ENCODE results near the gene KCNAB3.

The KCNAB3 gene

DNA sequence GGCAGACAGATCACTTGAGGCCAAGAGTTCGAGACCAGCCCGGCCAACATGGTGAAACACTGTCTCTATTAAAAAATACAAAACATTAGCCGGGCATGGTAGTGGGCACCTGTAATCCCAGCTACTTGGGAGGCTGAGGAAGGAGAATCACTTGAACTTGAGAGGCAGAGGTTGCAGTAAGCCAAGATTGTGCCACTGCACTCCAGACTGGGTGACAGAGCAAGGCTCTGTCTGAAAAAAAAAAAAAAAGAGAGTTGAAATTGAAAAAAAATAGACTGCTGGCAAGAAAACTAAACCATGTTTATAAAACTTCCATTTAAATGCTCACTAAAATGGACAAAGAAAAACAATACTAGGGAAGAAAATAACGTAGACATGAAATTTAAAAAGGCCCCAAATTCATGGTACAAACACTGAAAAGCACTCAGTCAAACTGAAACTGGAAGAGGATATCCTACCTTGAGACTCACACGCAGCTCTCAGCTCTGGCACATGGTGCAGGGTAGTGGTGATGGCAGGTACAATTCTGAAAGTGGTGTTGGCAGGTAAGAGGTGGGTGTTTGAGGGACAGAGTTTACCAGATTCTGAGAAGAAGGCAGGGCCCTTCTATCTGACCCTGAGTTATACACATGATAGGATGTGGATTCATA lies 21.6 kb upstream of the KCNAB3 start:
- no peaks in the 10 kb centered on the region for H3K9me3 Mint-ChIP-seq (ENCODE audit: low read depth)
- H3K27me3 Mint-ChIP-seq: no peaks in the 10 kb centered on the region
- H3K27ac Mint-ChIP-seq: peak overlapping the region; percentile 85
- H3K4me1 Mint-ChIP-seq (ENCODE audit: low read depth): peaks cover 13% of the 10 kb centered on the region
- peaks cover 13% of the 10 kb centered on the region for H3K36me3 Mint-ChIP-seq
- H3K4me3 Mint-ChIP-seq: peak overlapping the region; percentile 36

DNA sequence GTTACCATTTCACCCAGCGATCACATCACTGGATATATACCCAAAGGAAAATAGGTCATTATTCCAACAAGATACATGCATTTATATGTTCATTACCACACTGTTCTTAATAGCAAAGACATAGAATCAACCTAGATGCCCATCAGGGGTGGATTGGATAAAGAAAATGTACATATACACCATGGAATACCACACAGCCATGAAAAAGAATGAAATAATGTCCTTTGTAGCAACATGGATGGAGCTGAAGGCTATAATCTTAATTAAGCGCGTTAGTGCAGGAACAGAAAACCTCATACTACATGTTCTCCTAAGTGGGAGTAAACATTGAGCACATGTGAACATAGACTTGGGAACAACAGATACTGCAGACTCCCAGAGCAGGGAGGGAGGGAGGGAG lies 20.9 kb upstream of the KCNAB3 start:
- H3K4me3 Mint-ChIP-seq: no peak overlapping the region
- peak overlapping the region; percentile 34 for H3K27ac Mint-ChIP-seq

DNA sequence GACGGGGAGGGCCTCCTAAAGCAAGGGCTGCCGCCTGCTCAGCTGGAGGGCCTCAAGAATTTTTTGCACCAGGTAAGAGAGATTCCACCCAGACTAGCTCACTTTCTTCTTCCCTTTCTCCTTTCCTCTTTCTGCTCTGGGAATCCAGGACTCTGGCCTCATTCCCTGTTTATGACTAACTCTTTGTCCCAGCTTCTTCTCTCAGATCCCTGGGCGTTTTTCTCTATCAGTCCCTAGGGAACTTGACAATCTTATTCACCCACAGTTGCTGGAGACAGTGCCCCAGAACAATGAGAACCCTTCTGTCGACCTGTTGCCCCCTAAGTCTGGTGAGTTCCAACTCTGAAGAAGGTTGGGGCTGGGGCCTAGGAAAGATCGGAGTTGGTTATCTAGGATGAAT lies 18.0 kb upstream of the KCNAB3 start:
- H3K9me3 Mint-ChIP-seq (ENCODE audit: low read depth): no peaks in the 10 kb centered on the region

More for the DNA sequence above, 20.9 kb upstream of the KCNAB3 start:
- H3K27me3 Mint-ChIP-seq: no peaks in the 10 kb centered on the region
- peaks cover 14% of the 10 kb centered on the region for H3K36me3 Mint-ChIP-seq
- peaks cover 13% of the 10 kb centered on the region for H3K4me1 Mint-ChIP-seq (ENCODE audit: low read depth)
- no peaks in the 10 kb centered on the region for H3K9me3 Mint-ChIP-seq (ENCODE audit: low read depth)

DNA sequence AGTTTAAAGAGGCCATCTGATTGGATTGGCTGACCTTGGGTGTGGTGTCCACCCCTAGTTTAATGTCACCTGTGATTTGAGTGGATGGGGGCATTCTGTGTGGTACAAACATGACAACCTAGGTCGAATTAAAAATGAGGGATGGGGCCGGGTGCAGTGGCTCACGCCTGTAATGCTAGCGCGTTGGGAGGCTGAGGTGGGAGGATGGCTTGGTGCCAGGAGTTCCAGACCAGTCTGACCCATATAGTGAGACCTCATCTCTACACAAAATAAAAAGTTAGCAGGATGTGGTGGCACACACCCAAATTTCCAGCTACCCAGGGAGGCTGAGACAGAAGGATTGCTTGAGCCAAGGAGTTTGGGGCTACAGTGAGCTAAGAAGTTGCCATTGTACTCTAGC lies 16.8 kb upstream of the KCNAB3 start:
- Mint-ChIP-seq H3K27ac (no peak overlapping the region), H3K36me3 (peaks cover 17% of the 10 kb centered on the region), H3K4me1 (ENCODE audit: low read depth) (peaks cover 7% of the 10 kb centered on the region), H3K9me3 (ENCODE audit: low read depth) (no peaks in the 10 kb centered on the region), H3K27me3 (no peaks in the 10 kb centered on the region), H3K4me3 (no peak overlapping the region)

More for the DNA sequence above, 18.0 kb upstream of the KCNAB3 start:
- H3K27me3 Mint-ChIP-seq: no peaks in the 10 kb centered on the region
- no peak overlapping the region for H3K4me3 Mint-ChIP-seq
- H3K36me3 Mint-ChIP-seq: peaks cover 17% of the 10 kb centered on the region
- peaks cover 13% of the 10 kb centered on the region for H3K4me1 Mint-ChIP-seq (ENCODE audit: low read depth)
- peak overlapping the region; percentile 38 for H3K27ac Mint-ChIP-seq

DNA sequence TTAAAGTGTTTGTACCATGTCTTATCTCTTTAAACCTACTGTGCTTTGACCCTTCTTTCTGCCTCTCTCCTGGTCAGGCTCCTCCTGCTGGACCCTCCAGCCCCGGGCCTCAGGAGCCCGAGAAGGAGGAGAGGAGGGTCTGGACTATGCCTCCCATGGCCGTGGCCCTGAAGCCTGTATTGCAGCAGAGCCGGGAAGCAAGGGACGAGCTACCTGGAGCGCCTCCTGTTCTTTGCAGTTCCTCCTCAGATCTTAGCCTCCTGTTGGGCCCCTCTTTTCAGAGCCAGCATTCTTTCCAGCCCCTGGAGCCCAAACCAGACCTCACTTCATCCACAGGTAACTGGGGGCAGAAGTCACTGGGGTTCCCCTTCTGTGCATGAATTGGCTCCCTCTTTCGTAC lies 16.0 kb upstream of the KCNAB3 start:
- Mint-ChIP-seq H3K4me1 (ENCODE audit: low read depth) (peaks cover 4% of the 10 kb centered on the region), H3K27ac (no peak overlapping the region), H3K4me3 (no peak overlapping the region), H3K9me3 (ENCODE audit: low read depth) (no peaks in the 10 kb centered on the region), H3K36me3 (peaks cover 17% of the 10 kb centered on the region), H3K27me3 (no peaks in the 10 kb centered on the region)

DNA sequence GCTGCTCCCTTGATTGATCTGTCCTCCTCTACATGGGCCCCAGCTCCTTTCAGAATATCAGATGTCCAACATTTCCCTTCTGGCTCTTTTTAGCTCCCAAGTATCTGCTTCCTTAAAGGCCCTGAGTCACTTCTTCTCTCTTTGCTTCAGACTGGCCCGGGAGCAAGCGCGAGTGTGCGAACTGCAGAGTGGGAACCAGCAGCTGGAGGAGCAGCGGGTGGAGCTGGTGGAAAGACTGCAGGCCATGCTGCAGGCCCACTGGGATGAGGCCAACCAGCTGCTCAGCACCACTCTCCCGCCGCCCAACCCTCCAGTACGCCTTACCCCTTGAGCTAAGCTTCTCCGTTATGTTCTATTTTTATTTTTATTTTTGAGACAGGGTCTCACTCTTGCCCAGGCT lies 14.7 kb upstream of the KCNAB3 start:
- H3K4me1 Mint-ChIP-seq (ENCODE audit: low read depth): no peaks in the 10 kb centered on the region
- H3K27ac Mint-ChIP-seq: no peak overlapping the region
- no peak overlapping the region for H3K4me3 Mint-ChIP-seq
- H3K9me3 Mint-ChIP-seq (ENCODE audit: low read depth): no peaks in the 10 kb centered on the region
- H3K27me3 Mint-ChIP-seq: no peaks in the 10 kb centered on the region
- peaks cover 17% of the 10 kb centered on the region for H3K36me3 Mint-ChIP-seq

DNA sequence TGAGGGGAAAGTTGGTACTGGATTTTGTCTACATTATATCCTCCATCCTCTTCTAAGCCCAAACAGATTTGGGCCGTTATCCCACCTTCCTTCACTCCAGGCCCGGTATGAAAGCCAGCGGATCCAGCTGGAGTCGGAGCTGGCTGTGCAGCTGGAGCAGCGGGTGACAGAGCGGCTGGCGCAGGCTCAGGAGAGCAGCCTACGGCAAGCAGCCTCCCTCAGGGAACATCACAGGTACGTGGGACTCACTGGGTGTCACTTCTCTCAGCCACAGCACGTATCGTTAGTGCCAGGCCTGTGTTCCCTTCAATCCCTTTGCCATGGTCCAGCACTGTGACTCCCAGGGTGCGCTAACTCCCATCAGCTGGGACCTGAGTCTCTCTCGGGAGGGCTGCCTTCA lies 13.6 kb upstream of the KCNAB3 start:
- Mint-ChIP-seq H3K4me1 (ENCODE audit: low read depth) (no peaks in the 10 kb centered on the region), H3K27me3 (no peaks in the 10 kb centered on the region), H3K36me3 (peaks cover 13% of the 10 kb centered on the region), H3K27ac (no peak overlapping the region), H3K4me3 (no peak overlapping the region), H3K9me3 (ENCODE audit: low read depth) (no peaks in the 10 kb centered on the region)

DNA sequence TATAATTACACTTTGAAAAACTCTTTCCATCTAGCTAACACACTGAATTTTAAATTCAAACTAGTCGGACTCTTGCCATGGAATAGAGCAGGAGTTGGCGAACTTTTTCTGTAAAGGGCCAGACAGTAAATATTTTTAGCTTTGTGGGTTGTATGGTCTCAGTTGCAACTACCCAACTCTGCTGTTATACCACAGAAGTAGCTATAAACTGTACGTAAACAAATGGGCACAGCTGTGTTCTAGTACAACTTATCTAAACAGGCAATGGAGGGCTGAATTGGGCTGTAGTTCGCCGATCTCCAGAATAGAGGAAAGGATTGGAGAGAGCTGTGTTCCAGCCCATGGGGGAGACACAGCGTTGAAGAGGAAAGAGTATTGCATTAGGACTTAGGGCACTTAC lies 11.1 kb upstream of the KCNAB3 start:
- Mint-ChIP-seq H3K27me3 (no peaks in the 10 kb centered on the region), H3K27ac (no peak overlapping the region), H3K4me1 (ENCODE audit: low read depth) (peaks cover under 1% of the 10 kb centered on the region), H3K36me3 (peaks cover 14% of the 10 kb centered on the region), H3K4me3 (no peak overlapping the region), H3K9me3 (ENCODE audit: low read depth) (no peaks in the 10 kb centered on the region)

DNA sequence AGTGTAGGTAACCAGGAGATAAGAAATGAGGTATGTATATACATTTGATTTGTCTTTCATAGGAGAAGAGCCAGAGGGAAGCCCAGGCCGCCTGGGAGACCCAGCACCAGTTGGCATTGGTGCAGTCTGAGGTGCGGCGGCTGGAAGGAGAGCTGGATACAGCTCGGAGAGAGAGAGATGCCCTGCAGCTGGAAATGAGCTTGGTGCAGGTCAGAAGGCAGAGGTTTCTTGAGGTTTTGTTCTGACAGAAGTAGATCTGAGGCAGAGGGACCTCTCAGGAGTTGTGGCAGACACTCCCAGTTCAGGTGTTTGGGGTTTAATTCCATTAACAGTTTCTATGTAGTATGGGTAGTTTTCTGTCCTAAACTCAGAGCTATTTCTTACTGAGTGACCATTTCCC lies 10.4 kb upstream of the KCNAB3 start:
- Mint-ChIP-seq H3K27me3 (no peaks in the 10 kb centered on the region), H3K4me3 (no peak overlapping the region), H3K9me3 (ENCODE audit: low read depth) (no peaks in the 10 kb centered on the region), H3K27ac (no peak overlapping the region), H3K36me3 (peaks cover 16% of the 10 kb centered on the region), H3K4me1 (ENCODE audit: low read depth) (peaks cover 3% of the 10 kb centered on the region)

DNA sequence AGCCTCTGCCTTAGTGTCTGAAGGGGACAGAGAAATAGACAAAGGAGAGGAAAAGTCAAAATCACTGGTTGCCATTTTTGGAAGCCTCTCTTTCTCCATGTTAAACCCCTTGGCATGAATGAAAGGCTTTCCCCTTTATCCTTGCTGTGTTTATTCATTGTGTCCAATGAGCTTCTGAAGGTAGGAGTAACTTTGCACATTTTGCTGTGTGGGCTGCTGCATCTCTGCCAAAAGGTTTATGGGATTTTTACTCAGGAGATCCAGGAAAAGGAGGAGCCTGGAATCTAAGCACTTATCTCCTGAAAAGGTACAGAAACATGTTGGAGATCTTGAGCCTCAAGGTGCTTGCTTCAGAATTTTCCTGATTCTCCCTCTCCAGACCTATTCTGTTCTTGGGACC lies 6.2 kb upstream of the KCNAB3 start:
- H3K9me3 Mint-ChIP-seq (ENCODE audit: low read depth): no peaks in the 10 kb centered on the region
- no peak overlapping the region for H3K27ac Mint-ChIP-seq
- H3K4me1 Mint-ChIP-seq (ENCODE audit: low read depth): peaks cover 30% of the 10 kb centered on the region
- no peak overlapping the region for H3K4me3 Mint-ChIP-seq
- H3K27me3 Mint-ChIP-seq: no peaks in the 10 kb centered on the region
- peaks cover 13% of the 10 kb centered on the region for H3K36me3 Mint-ChIP-seq

DNA sequence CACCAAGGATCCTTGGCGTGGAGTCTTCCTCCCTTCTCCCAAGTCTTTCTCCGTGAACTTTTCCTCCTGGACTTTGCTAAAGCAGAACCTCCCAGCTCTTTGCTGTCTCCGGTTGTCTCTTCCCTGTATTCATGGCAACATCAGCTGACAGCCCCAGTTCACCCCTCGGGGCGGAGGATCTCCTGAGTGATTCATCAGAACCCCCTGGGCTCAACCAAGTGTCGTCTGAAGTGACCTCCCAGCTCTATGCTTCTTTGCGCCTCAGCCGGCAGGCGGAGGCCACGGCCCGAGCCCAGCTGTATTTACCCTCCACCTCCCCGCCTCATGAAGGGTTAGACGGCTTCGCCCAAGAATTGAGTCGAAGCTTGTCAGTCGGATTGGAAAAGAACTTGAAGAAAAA lies 3.3 kb upstream of the KCNAB3 start:
- Mint-ChIP-seq H3K27me3 (no peaks in the 10 kb centered on the region), H3K4me1 (ENCODE audit: low read depth) (peaks cover 35% of the 10 kb centered on the region), H3K36me3 (peaks cover 6% of the 10 kb centered on the region), H3K9me3 (ENCODE audit: low read depth) (no peaks in the 10 kb centered on the region), H3K27ac (peak overlapping the region; percentile 97), H3K4me3 (peak overlapping the region; percentile 98)

DNA sequence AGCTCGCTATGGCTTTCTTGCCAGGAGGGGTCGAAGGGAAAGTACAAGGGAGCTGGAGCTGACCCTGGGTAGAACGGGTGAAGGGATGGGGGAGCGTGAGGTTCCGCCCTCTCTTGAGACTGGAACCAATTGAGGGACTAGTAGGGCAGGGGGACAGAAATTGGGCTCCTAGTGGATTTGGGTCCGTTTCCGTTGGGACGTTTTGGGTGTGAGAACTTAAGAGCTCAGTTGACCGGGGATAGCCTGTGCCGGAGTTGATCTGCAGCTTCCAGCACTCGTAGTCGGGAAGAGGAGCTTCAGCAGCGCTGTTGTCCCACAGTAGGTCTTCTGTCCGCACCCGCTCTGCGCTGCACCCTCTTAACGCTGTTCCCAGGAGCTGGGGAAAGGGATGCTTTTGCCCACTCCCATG lies 2.8 kb upstream of the KCNAB3 start:
- H3K9me3 Mint-ChIP-seq (ENCODE audit: low read depth): no peaks in the 10 kb centered on the region
- H3K4me1 Mint-ChIP-seq (ENCODE audit: low read depth): peaks cover 36% of the 10 kb centered on the region
- H3K27me3 Mint-ChIP-seq: no peaks in the 10 kb centered on the region
- peaks cover 6% of the 10 kb centered on the region for H3K36me3 Mint-ChIP-seq
- H3K4me3 Mint-ChIP-seq: peak overlapping the region; percentile 98
- H3K27ac Mint-ChIP-seq: peak overlapping the region; percentile 97

DNA sequence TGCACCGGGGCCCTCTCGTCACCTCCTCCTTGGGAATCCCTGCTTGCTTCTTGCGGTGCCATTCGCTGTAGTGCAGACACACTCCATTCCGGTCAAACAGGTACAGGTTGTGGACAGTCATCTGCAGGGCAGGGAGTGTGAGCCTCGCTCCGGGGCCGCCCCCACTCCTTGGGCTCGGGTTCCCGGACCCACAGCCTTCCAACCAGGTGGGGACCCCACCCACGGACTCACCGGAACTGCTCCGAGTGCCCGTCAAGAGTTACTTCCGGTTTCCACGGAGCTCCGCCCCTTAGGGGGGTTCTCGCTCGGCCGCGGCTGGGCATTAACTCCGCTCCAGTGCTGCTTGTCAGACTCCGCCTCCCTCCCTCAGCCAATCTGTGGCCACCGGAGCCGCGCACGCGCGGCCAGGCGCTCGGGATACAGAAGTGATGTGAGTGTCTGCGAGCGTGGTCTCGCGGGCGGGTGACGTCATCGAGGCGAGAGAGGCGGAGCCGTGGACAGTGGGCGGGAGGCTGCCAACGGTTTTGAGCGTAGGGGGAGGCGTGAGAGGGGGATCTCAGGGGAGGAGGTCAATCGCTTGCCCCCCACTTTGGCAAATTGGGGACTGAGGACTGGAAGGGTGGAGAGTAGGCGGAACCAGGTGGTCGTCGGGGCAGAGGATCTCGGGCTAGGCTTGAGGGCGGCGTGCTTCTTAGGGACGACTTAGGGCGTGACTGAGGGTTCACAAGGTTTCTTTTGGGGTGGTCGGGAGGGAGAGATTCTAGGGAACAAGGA lies 2.2 kb upstream of the KCNAB3 start, which contains the start of the genes CNTROB and TRAPPC1:
TSS of gene CNTROB (plus strand) at position 498 of the 774 bp plus-strand sequence. CDS start 874 bp downstream, outside the sequence.
TSS of gene TRAPPC1 (minus strand) at position 238 of the 774 bp plus-strand sequence. CDS start at position 121, 117 bp downstream.
- H3K27me3 Mint-ChIP-seq: no peaks in the 10 kb centered on the region
- H3K36me3 Mint-ChIP-seq: peaks cover 4% of the 10 kb centered on the region
- H3K4me3 Mint-ChIP-seq: peak within 1 kb of the TSS; percentile 98
- peak within 1 kb of the TSS; percentile 97 for H3K27ac Mint-ChIP-seq
- no peaks in the 10 kb centered on the region for H3K9me3 Mint-ChIP-seq (ENCODE audit: low read depth)
- peaks cover 36% of the 10 kb centered on the region for H3K4me1 Mint-ChIP-seq (ENCODE audit: low read depth)

DNA sequence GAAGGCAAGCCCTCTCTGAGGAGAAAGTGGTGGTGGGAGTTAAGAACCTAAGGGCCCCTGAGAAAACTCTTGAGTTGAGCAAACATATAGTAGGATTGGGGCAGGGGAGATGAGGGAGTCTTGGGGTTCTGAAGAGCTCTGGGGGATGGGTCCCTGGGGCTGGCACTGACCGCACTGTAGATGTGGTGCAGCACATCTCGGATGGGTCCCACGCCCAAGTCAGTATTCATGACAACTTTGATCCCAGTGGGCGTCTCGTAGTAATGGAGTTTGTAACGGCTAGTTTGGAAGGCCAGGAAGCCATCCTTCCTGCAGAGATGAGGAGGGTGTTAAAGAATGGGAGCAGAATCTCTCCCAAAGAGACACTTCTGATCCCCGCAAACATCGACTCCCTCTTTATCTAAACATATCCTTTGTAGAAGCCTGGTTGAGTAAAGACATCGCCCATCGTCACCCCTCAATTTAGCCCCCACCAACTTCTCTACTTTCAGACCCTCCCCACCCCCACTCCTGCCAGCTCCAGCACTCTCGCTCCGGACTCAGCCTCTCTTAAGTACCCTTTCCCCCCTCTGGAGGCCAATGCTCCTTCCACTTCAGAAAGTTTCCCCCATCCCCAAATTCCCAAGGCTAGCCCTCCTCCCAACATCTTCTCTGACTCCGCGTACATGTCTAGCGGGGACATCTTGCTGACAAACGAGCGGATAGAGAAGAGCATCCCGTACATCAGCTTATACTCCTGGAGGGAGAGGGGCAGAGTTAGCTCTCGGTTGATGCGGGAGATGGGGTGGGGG lies 1.4 kb upstream of the KCNAB3 start:
- H3K36me3 Mint-ChIP-seq: peaks cover 2% of the 10 kb centered on the region
- peak overlapping the region; percentile 98 for H3K4me3 Mint-ChIP-seq
- H3K27me3 Mint-ChIP-seq: no peaks in the 10 kb centered on the region
- no peaks in the 10 kb centered on the region for H3K9me3 Mint-ChIP-seq (ENCODE audit: low read depth)
- H3K4me1 Mint-ChIP-seq (ENCODE audit: low read depth): peaks cover 36% of the 10 kb centered on the region
- peak overlapping the region; percentile 58 for H3K27ac Mint-ChIP-seq

DNA sequence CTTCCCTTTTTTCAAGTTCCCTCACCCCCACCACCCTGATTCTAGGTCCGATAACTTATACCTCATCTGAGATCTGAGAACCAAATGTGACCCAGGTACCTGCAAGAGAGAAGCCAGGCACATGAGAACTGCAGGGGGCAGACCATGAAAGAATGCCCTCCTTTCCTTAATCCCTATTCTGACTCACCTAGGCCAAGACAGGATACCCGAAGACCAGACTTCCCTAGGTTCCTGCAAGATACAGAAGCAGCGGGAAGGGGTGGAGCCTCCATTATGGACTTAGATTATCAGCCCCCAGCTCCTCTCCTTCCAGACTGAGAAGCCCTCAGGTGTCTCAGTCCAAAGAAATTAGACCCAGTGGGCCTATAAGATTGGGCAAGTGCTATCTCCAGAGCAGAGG lies 2.1 kb downstream of the KCNAB3 start:
- no peaks in the 10 kb centered on the region for H3K9me3 Mint-ChIP-seq (ENCODE audit: low read depth)

More for the DNA sequence above, 2.1 kb downstream of the KCNAB3 start:
- Mint-ChIP-seq H3K27me3 (no peaks in the 10 kb centered on the region), H3K27ac (no peak overlapping the region), H3K36me3 (no peaks in the 10 kb centered on the region), H3K4me3 (no peak overlapping the region), H3K4me1 (ENCODE audit: low read depth) (peaks cover 25% of the 10 kb centered on the region)

Data from activated naive CD8-positive, alpha-beta T cell (primary cell).